Ishikawa (cell line): ENCODE data around the gene PRKAB1.

Experiments used
- CEBPB ChIP-seq: IDR thresholded peaks from 2 replicates; pipeline ENCODE4 v1.6.1; 2012
- CREB1 ChIP-seq: IDR thresholded peaks from 2 replicates; pipeline ENCODE4 v1.6.1; 2012; ENCODE audit warnings: low read depth
- EGR1 ChIP-seq: IDR thresholded peaks from 2 replicates; pipeline ENCODE4 v1.6.1; 2012
- EP300 ChIP-seq: IDR thresholded peaks from 2 replicates; pipeline ENCODE4 v1.6.1; 2012; ENCODE audit warnings: borderline replicate concordance
- FOXM1 ChIP-seq: IDR thresholded peaks from 2 replicates; pipeline ENCODE4 v1.6.1; 2012; ENCODE audit warnings: low read depth, borderline replicate concordance
- MAX ChIP-seq: IDR thresholded peaks from 2 replicates; pipeline ENCODE4 v1.6.1; 2012
- RAD21 ChIP-seq: IDR thresholded peaks from 2 replicates; pipeline ENCODE4 v1.6.1; 2012; ENCODE audit warnings: low read depth
- REST ChIP-seq: IDR thresholded peaks from 2 replicates; pipeline ENCODE4 v1.6.1; 2012; ENCODE audit warnings: low read depth, mild to moderate bottlenecking
- TAF1 ChIP-seq: IDR thresholded peaks from 2 replicates; pipeline ENCODE4 v1.6.1; 2012; ENCODE audit warnings: low read depth, mild to moderate bottlenecking
- TCF12 ChIP-seq: IDR thresholded peaks from 2 replicates; pipeline ENCODE4 v1.6.1; 2012; ENCODE audit warnings: low read depth
- USF1 ChIP-seq: IDR thresholded peaks from 2 replicates; pipeline ENCODE4 v1.6.1; 2012
- YY1 ChIP-seq: IDR thresholded peaks from 2 replicates; pipeline ENCODE4 v1.6.1; 2012; ENCODE audit warnings: low read depth
- ZBTB7A ChIP-seq: IDR thresholded peaks from 2 replicates; pipeline ENCODE4 v1.6.1; 2012; ENCODE audit warnings: low read depth

- TF ChIP-seq YY1 = no peak
- TF ChIP-seq EP300 = no peak
- no peak for TF ChIP-seq REST
- no peak for TF ChIP-seq TCF12
- TF ChIP-seq USF1 = no peak
- TF ChIP-seq MAX = no peak
- no peak for TF ChIP-seq RAD21
- no peak for TF ChIP-seq ZBTB7A
- no peak for TF ChIP-seq CREB1
- TF ChIP-seq TAF1 = no peak
- TF ChIP-seq FOXM1 = no peak
- no peak for TF ChIP-seq CEBPB
- no peak for TF ChIP-seq EGR1
These were observed 35.8 kb upstream of the PRKAB1 start for GRCh38 chr12:119631930-119632678.
